Keratinocyte (primary cell): ENCODE data around the gene PLEKHA1.

Experiments used
- EZH2 ChIP-seq: IDR thresholded peaks from one replicate; pipeline ENCODE4 v1.6.1; 2012; ENCODE audit warnings: inconsistent platforms, mild to moderate bottlenecking, low read length, moderate library complexity
- TF ChIP-seq, protein P1 (sequence below), 3 experiments: IDR thresholded peaks in 1 of 3; conservative IDR thresholded peaks in 1 of 3; optimal IDR thresholded peaks in 1 of 3; 2 replicates in 2 of 3; 3 replicates in 1 of 3; pipeline versions ENCODE3 to v1.5.1; 2011; ENCODE audit warnings: low read length in 3 of 3, mild to moderate bottlenecking in 3 of 3, moderate library complexity in 2 of 3, control low read depth in 1 of 3, inconsistent platforms in 1 of 3; ENCODE audit not compliant: insufficient read depth in 2 of 3; ENCODE audit errors: extremely low read depth in 1 of 3

DNA sequence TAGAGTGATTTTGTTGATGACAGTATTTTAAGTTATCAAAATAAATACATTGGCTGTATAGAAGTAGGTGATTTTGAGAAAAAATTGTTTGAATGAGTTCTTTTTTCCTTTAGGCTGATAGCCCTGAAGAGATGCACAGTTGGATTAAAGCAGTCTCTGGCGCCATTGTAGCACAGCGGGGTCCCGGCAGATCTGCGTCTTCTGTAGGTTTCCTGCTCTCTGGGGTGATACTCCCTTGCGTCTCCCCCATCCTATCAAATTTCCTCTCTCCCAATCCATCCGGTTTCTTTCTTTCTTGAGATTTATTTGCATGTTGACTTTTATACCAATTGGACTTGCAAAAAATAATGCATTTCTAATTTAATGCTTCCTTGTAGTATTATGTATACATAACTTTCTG is 52.3 kb downstream of the PLEKHA1 start:
- TF ChIP-seq, protein P1, sequence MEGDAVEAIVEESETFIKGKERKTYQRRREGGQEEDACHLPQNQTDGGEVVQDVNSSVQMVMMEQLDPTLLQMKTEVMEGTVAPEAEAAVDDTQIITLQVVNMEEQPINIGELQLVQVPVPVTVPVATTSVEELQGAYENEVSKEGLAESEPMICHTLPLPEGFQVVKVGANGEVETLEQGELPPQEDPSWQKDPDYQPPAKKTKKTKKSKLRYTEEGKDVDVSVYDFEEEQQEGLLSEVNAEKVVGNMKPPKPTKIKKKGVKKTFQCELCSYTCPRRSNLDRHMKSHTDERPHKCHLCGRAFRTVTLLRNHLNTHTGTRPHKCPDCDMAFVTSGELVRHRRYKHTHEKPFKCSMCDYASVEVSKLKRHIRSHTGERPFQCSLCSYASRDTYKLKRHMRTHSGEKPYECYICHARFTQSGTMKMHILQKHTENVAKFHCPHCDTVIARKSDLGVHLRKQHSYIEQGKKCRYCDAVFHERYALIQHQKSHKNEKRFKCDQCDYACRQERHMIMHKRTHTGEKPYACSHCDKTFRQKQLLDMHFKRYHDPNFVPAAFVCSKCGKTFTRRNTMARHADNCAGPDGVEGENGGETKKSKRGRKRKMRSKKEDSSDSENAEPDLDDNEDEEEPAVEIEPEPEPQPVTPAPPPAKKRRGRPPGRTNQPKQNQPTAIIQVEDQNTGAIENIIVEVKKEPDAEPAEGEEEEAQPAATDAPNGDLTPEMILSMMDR (optimal IDR thresholded peaks at IDR 0.05 in 1 of 3, IDR thresholded peaks at IDR 0.05 in 1 of 3, conservative IDR thresholded peaks at IDR 0.05 in 1 of 3; ENCODE audit: extremely low read depth in 1 of 3, insufficient read depth in 2 of 3, low read length in 3 of 3) = no peak
- no peak for TF ChIP-seq EZH2
